NCI-H748 (cell line): ENCODE results near the gene EDAR.

Experiments used
- DNase-seq: peaks from one replicate; lab custom pipeline; 2025; ENCODE audit not compliant: unreplicated experiment; lab: John Stamatoyannopoulos, UW

Gene EDAR

GRCh38 chr2:108868911-108869310 lies 120.1 kb downstream of the EDAR start:
- DNase-seq: no peak

- DNase-seq: no peak
These were observed 123.0 kb downstream of the EDAR start for GRCh38 chr2:108866041-108866440.

- DNase-seq: no peak
These were observed 130.1 kb downstream of the EDAR start for GRCh38 chr2:108858894-108859293.

GRCh38 chr2:108855194-108855593 lies 133.8 kb downstream of the EDAR start:
- peak; percentile 12 for DNase-seq

- DNase-seq: no peak
These were observed 134.5 kb downstream of the EDAR start for GRCh38 chr2:108854484-108854883.

GRCh38 chr2:108853421-108853820 lies 135.6 kb downstream of the EDAR start:
- no peak for DNase-seq

- no peak for DNase-seq
These were observed 136.6 kb downstream of the EDAR start for GRCh38 chr2:108852375-108852774.

GRCh38 chr2:108847000-108847399 lies 142.0 kb downstream of the EDAR start:
- DNase-seq: peak; percentile 0

GRCh38 chr2:108845923-108846322 lies 143.1 kb downstream of the EDAR start:
- no peak for DNase-seq
